ENCODE measurements around the gene SMLR1.

The SMLR1 gene

GRCh38 chr6:130838250-130838860 lies 11.1 kb downstream of the SMLR1 start:
- no peaks in the 10 kb centered on the region for H3K9me3 Mint-ChIP-seq
- ATAC-seq, result no peak
- H3K4me1 Mint-ChIP-seq, result no peaks in the 10 kb centered on the region
- no peak overlapping the region for H3K27ac Mint-ChIP-seq
- H3K27me3 Mint-ChIP-seq, result no peaks in the 10 kb centered on the region
- peaks cover 22% of the 10 kb centered on the region for H3K36me3 Mint-ChIP-seq
- H3K4me3 Mint-ChIP-seq, result no peak overlapping the region

GRCh38 chr6:130838951-130839350 lies 11.7 kb downstream of the SMLR1 start:
- H3K4me3 Mint-ChIP-seq, result no peak overlapping the region
- no peak for ATAC-seq
- no peaks in the 10 kb centered on the region for H3K4me1 Mint-ChIP-seq
- no peaks in the 10 kb centered on the region for H3K27me3 Mint-ChIP-seq
- H3K9me3 Mint-ChIP-seq, result no peaks in the 10 kb centered on the region
- H3K27ac Mint-ChIP-seq, result no peak overlapping the region
- peaks cover 22% of the 10 kb centered on the region for H3K36me3 Mint-ChIP-seq

DNA sequence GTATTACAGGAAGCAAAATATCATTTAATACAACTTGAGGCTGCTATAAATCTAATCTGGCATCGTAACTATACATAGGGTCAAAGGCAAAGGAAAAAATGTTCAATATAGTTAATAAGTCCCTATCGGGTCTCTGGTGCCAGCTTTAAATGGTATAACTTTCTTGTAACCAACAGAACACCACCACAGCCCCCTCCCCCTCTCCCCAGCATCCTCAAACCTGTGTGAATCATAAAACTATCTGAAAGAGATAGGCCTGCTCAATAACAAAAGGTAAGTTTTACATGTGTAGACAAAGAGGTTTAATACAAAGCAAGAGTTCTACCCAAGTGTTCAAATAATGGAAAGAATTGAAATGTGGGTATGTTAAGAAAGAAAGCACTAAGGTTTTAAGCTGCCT lies 12.2 kb downstream of the SMLR1 start:
- Mint-ChIP-seq H3K4me1 (no peaks in the 10 kb centered on the region), H3K36me3 (peaks cover 22% of the 10 kb centered on the region), H3K27ac (no peak overlapping the region), H3K27me3 (no peaks in the 10 kb centered on the region), H3K9me3 (no peaks in the 10 kb centered on the region), H3K4me3 (no peak overlapping the region)
- ATAC-seq, result no peak

DNA sequence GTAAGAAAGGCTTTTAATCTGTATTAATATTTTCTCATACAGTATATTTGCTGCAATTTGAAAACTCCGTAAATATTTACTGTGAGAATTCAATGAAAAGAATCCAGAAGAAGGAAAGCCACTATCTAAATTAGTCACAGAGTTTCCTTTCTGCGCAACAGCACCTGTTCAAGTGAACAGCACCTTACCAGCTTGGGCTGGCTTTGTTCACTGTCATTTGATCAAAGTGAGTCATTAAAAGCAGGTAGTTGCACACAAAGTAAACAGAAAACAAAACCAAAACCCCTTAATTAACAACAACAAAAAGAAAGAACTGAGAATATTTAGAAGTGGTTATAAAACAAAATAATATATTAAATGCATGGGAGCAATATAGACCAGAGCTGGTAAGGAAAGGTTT lies 12.8 kb downstream of the SMLR1 start:
- H3K27me3 Mint-ChIP-seq, result no peaks in the 10 kb centered on the region
- no peaks in the 10 kb centered on the region for H3K9me3 Mint-ChIP-seq
- H3K4me1 Mint-ChIP-seq, result no peaks in the 10 kb centered on the region
- no peak overlapping the region for H3K27ac Mint-ChIP-seq
- H3K4me3 Mint-ChIP-seq, result no peak overlapping the region
- no peak for ATAC-seq
- H3K36me3 Mint-ChIP-seq, result peaks cover 22% of the 10 kb centered on the region

GRCh38 chr6:130841128-130841728 lies 14.0 kb downstream of the SMLR1 start:
- H3K9me3 Mint-ChIP-seq, result no peaks in the 10 kb centered on the region
- ATAC-seq, result no peak
- no peaks in the 10 kb centered on the region for H3K27me3 Mint-ChIP-seq
- no peak overlapping the region for H3K4me3 Mint-ChIP-seq
- H3K36me3 Mint-ChIP-seq, result peaks cover 22% of the 10 kb centered on the region
- no peak overlapping the region for H3K27ac Mint-ChIP-seq
- no peaks in the 10 kb centered on the region for H3K4me1 Mint-ChIP-seq

DNA sequence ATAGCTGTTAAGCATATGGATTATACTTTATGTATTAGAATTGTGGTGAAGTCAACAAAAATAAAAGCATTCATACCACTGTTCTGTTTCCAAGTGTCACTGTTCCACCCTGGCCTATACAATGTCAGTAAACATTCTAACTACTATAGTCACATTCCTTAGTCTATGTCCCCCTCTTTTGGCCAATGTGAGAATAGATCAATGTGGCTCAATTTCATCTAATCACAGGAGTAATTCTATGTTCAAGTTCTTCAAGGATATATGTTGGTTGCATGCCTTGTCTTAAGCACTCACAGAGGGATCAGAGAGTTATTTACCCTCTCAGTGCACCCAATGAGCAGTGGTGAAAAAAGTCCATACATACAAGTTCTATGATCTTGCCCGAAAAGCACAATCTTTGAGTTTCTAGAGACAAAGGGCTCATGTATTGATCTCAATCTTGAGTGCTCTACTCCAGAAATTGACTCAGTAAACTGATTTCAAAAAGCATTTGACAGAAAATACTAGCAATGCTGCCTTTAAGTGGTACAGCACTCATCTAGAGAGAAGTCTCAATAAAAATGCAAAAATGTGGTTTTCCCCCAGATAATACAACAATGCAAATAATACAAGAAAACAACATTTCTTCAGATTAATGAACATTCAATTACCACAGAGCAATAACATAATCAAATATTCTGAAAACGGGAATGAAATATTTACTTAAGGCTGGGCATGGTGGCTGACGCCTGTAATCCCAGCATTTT lies 16.5 kb downstream of the SMLR1 start:
- ATAC-seq, result no peak
- peaks cover 12% of the 10 kb centered on the region for H3K4me1 Mint-ChIP-seq
- no peak overlapping the region for H3K27ac Mint-ChIP-seq
- no peaks in the 10 kb centered on the region for H3K9me3 Mint-ChIP-seq
- H3K4me3 Mint-ChIP-seq, result no peak overlapping the region
- H3K36me3 Mint-ChIP-seq, result peaks cover 16% of the 10 kb centered on the region
- H3K27me3 Mint-ChIP-seq, result no peaks in the 10 kb centered on the region

- H3K4me3 Mint-ChIP-seq, result no peak overlapping the region
- peak overlapping the region; percentile 3 for H3K27ac Mint-ChIP-seq
- peaks cover 4% of the 10 kb centered on the region for H3K36me3 Mint-ChIP-seq
- ATAC-seq, result no peak
- no peaks in the 10 kb centered on the region for H3K9me3 Mint-ChIP-seq
- no peaks in the 10 kb centered on the region for H3K27me3 Mint-ChIP-seq
- peaks cover 12% of the 10 kb centered on the region for H3K4me1 Mint-ChIP-seq
Observed at GRCh38 chr6:130846501-130846900, 19.3 kb downstream of the SMLR1 start.

DNA sequence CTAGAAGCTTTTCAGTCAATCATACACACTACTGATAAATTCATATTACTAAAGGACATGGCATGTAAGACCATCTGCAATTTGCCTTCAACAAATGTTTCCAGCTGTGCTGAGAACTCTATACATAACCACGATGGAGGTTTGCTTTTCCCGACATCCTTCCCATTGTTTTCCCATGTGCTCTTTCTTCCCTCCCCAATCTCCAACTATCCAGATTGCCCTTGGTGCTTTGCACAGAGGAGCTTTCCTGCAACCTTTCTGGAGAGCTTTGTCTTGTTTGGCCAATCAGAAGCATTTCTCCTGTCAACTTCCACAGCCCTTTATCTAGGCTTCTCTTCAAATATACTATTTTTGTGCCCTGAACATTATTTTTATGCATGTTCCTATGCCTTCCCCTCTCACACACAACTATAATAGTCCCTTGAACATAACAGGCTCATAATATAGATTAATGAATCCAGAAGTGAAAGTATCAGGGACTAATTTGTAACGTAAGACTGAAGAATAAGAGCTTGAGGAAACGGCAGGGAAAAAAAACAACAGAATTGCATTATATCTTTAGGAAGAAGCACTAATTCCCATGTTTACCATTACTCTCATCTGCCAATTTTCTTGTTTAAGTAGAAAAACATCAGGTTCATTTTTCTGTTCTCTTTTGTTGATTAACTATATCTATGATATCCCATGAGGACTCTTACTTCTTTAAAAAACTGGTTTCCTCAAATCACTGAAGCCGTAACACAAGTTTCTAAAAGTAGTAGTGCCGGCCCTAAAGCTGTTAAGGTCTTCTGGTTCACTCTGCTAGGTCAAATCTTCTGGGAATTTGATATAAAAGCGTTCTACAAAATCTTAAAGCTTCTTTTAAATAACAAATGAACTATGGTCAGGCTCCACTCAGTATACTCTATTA lies 20.1 kb downstream of the SMLR1 start:
- no peaks in the 10 kb centered on the region for H3K9me3 Mint-ChIP-seq
- H3K27ac Mint-ChIP-seq, result peak overlapping the region; percentile 3
- ATAC-seq, result no peak
- H3K4me3 Mint-ChIP-seq, result peak overlapping the region; percentile 32
- H3K27me3 Mint-ChIP-seq, result no peaks in the 10 kb centered on the region
- H3K4me1 Mint-ChIP-seq, result peaks cover 12% of the 10 kb centered on the region
- peaks cover 5% of the 10 kb centered on the region for H3K36me3 Mint-ChIP-seq

GRCh38 chr6:130848945-130849344 lies 21.7 kb downstream of the SMLR1 start:
- Mint-ChIP-seq H3K4me1 (peaks cover 12% of the 10 kb centered on the region), H3K27me3 (no peaks in the 10 kb centered on the region)
- peak; percentile 73 for ATAC-seq

DNA sequence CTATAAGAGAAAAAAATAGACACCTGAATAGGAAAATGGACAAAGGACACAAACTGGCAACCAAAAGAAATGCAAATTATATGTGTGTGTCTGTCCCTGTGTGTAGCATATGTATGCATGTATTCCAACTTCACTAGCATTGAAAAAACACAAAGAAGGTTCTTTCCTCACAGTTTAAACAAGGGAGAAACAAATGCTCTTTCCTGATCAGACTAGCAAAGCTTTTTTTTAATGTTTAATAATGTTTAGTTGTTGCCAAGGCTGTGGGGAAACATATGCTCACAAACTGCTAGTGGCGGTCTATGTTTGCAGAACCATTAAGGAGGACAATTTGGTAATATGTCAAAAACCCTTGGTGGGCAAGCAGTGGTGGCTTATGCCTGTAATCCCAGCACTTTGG lies 22.4 kb downstream of the SMLR1 start:
- Mint-ChIP-seq H3K27ac (no peak overlapping the region), H3K4me3 (no peak overlapping the region), H3K4me1 (peaks cover 12% of the 10 kb centered on the region), H3K9me3 (no peaks in the 10 kb centered on the region), H3K27me3 (no peaks in the 10 kb centered on the region), H3K36me3 (peaks cover 20% of the 10 kb centered on the region)
- no peak for ATAC-seq

More at GRCh38 chr6:130848945-130849344, 21.7 kb downstream of the SMLR1 start:
- H3K4me3 Mint-ChIP-seq, result no peak overlapping the region
- no peak overlapping the region for H3K27ac Mint-ChIP-seq
- no peaks in the 10 kb centered on the region for H3K9me3 Mint-ChIP-seq
- peaks cover 19% of the 10 kb centered on the region for H3K36me3 Mint-ChIP-seq

DNA sequence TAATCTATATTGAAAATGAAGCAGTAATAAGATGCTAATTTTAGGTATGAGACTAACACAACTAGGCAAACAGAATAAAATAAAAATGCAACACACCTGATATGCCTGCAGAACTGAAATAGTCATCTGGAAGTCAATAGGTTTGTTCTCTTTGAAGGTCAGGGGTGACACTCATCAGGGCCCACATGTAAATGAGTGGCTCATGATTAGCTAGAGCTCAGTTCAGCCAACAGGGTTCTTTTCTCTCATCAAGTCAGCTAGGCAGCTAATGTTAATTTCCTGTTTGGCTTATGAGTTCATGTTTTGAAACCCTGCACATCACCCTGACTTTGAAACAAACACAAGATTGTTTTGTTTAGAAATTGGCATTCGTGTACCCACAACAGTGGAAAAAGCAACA lies 23.8 kb downstream of the SMLR1 start:
- Mint-ChIP-seq H3K36me3 (peaks cover 26% of the 10 kb centered on the region), H3K27me3 (no peaks in the 10 kb centered on the region), H3K4me3 (no peak overlapping the region), H3K9me3 (peaks cover 2% of the 10 kb centered on the region), H3K4me1 (peaks cover 12% of the 10 kb centered on the region), H3K27ac (no peak overlapping the region)
- no peak for ATAC-seq

DNA sequence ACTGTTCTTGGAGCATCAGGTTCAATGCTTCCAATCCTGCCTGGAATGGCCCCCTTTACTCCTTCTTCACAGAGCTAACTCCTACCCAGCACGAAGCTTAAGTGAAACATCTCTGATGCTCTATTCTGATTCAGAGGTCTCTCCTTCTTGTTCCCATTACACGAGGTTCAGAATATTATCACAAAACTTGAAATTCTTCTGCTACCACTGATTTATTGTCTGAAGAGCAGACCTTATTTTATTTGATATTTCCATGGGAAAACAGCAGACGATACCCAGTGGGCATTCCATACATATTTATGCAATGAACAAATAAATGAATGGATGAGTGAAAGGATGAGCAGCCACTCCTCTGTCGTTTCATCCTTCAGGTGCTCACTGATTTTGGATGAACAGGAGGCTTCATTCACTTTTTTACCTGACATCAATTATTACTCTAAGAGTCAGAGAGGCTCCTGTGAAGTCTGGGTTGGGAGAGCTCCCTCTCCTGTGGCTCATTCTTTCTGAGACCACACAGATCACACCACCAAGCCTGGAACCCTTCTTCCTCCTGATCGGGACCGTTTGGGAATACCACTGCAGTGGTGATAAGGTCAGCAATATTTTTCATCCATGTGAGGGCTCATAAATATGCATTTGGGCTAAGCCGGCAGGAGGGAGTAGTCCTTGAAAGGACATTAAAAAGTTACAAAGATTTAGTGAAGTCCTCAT lies 25.8 kb downstream of the SMLR1 start:
- no peak for ATAC-seq
- no peak overlapping the region for H3K4me3 Mint-ChIP-seq
- H3K36me3 Mint-ChIP-seq, result peaks cover 35% of the 10 kb centered on the region
- H3K27ac Mint-ChIP-seq, result no peak overlapping the region
- H3K4me1 Mint-ChIP-seq, result no peaks in the 10 kb centered on the region
- H3K9me3 Mint-ChIP-seq, result peaks cover 2% of the 10 kb centered on the region
- no peaks in the 10 kb centered on the region for H3K27me3 Mint-ChIP-seq

- H3K4me3 Mint-ChIP-seq, result no peak overlapping the region
- H3K9me3 Mint-ChIP-seq, result peaks cover 2% of the 10 kb centered on the region
- H3K27ac Mint-ChIP-seq, result no peak overlapping the region
- H3K36me3 Mint-ChIP-seq, result peaks cover 39% of the 10 kb centered on the region
- no peaks in the 10 kb centered on the region for H3K4me1 Mint-ChIP-seq
- H3K27me3 Mint-ChIP-seq, result no peaks in the 10 kb centered on the region
- no peak for ATAC-seq
Observed at GRCh38 chr6:130853555-130854183, 26.5 kb downstream of the SMLR1 start.

DNA sequence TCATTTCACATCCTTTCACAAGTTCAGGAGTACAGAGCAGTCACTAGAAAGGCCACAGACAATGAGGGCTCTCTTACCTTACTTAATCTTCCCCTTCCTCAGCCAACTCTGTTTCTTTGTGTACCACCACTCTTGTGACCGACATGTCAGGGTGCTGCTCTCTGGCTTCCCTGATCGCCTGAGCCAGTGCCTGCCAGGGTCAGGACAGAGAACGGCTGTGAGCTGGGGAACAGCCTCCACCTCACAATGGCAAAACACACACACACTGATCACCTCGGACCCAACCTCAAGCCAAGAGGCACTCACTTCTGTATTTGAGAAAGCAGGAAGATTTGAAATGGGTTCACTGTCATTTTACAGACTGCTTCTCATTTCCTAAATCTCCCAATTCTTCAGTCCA lies 30.8 kb downstream of the SMLR1 start:
- ATAC-seq, result no peak
- no peak overlapping the region for H3K4me3 Mint-ChIP-seq
- H3K9me3 Mint-ChIP-seq, result peaks cover 2% of the 10 kb centered on the region
- no peaks in the 10 kb centered on the region for H3K4me1 Mint-ChIP-seq
- no peaks in the 10 kb centered on the region for H3K27me3 Mint-ChIP-seq
- peaks cover 42% of the 10 kb centered on the region for H3K36me3 Mint-ChIP-seq
- no peak overlapping the region for H3K27ac Mint-ChIP-seq
